Vagina (tissue), 2 donors: ENCODE results near the gene EVPLL. TPM values are rescaled to one million over a fixed set of nuclear protein-coding genes. Genes with fewer than 3 reads are reported as not detected.
"Not testable (repeated sequence)": the region's sequence is repeated elsewhere in the genome, so short reads cannot be mapped to it uniquely, and the experiment has no call there.

Source experiments
- DNase-seq, 2 donors: peaks; one replicate each; pipeline ENCODE4 v3.0.0-alpha.2; 2017; ENCODE audit errors: extremely low spot score in 2 of 2
- H3K27ac ChIP-seq: fragments of 200-600 bp; sonication (generic); one replicate; pipeline ENCODE4 v1.5.1; 2019
- H3K27me3 ChIP-seq: fragments of 200-600 bp; sonication (generic); one replicate; pipeline ENCODE4 v1.5.1; 2019
- H3K36me3 ChIP-seq, 2 donors: fragments of 200-600 bp; sonication (generic); one replicate each; pipeline ENCODE4 v1.5.1; 2017 to 2019
- H3K4me1 ChIP-seq: fragments of 200-600 bp; sonication (generic); one replicate; pipeline ENCODE4 v1.5.1; 2019
- H3K4me3 ChIP-seq, 2 donors: fragments of 200-600 bp; sonication (generic); 1 replicate in 1 of 2; 2 replicates in 1 of 2; pipeline ENCODE4 v1.5.1; 2016 to 2019
- H3K9me3 ChIP-seq: fragments of 200-600 bp; sonication (generic); one replicate; pipeline ENCODE4 v1.5.1; 2019
- CTCF ChIP-seq, 3 experiments: fragments of 450-650 bp in 2 of 3; fragments of 200-600 bp in 1 of 3; sonication (generic) in 1 of 3; IDR thresholded peaks; one replicate each; pipeline ENCODE4 v1.5.1; 2017 to 2019; ENCODE audit warnings: antibody characterized with exemption in 3 of 3, mild to moderate bottlenecking in 2 of 3, moderate library complexity in 2 of 3
- POLR2A ChIP-seq, 2 donors: fragments of 450-650 bp; IDR thresholded peaks; one replicate each; pipeline ENCODE4 v1.6.1; 2017; ENCODE audit warnings: antibody characterized with exemption in 2 of 2, mild to moderate bottlenecking in 2 of 2, moderate library complexity in 2 of 2
- POLR2AphosphoS5 ChIP-seq, 2 donors: sonication (generic); formaldehyde crosslinking; IDR thresholded peaks; one replicate each; pipeline ENCODE4 v1.9.0; 2017; ENCODE audit warnings: antibody characterized with exemption in 2 of 2, mild to moderate bottlenecking in 2 of 2, low read depth in 1 of 2; ENCODE audit not compliant: insufficient read depth in 1 of 2
- intact Hi-C: fragments of 100-400 bp; cut with DNase I; formaldehyde crosslinking; loops from one replicate; pipeline ENCODE4 v1.15.1; 2023
- total RNA-seq: library from RNA; depleted of rRNA; stranded (reverse); fragments of >200 nt; gene quantifications from one replicate; pipeline ENCODE4 v1.2.3, GENCODE V29; 2016

Gene EVPLL
- total RNA-seq, 1 donor from 2014 or later = 16.7 TPM

GRCh38 chr17:18382441-18383078, 5.0 kb downstream of the EVPLL start:
- H3K4me3 ChIP-seq = no peak overlapping the region
- TF ChIP-seq CTCF (IDR thresholded peaks at IDR 0.05) = no peak
- TF ChIP-seq POLR2A (IDR thresholded peaks at IDR 0.05) = no peak
- no peak for TF ChIP-seq POLR2AphosphoS5 (IDR thresholded peaks at IDR 0.05; ENCODE audit: insufficient read depth in 1 of 2, low read depth in 1 of 2)
- H3K36me3 ChIP-seq = no peaks in the 10 kb centered on the region
- intact Hi-C loops = no loop called here
- H3K4me1 ChIP-seq = no peaks in the 10 kb centered on the region
- H3K27me3 ChIP-seq = no peaks in the 10 kb centered on the region
- H3K9me3 ChIP-seq = no peaks in the 10 kb centered on the region
- no peak overlapping the region for H3K27ac ChIP-seq
- no peak for DNase-seq

- H3K36me3 ChIP-seq, H3K4me1 ChIP-seq, H3K9me3 ChIP-seq, H3K4me3 ChIP-seq, H3K27me3 ChIP-seq, H3K27ac ChIP-seq, DNase-seq, intact Hi-C loops: not testable (repeated sequence)
Observed at GRCh38 chr17:18383079-18383481, 5.5 kb downstream of the EVPLL start.

- DNase-seq, H3K27me3 ChIP-seq, H3K27ac ChIP-seq, H3K4me3 ChIP-seq, intact Hi-C loops, H3K9me3 ChIP-seq, H3K36me3 ChIP-seq, H3K4me1 ChIP-seq: not testable (repeated sequence)
Observed at GRCh38 chr17:18384271-18384670, 6.7 kb downstream of the EVPLL start.

GRCh38 chr17:18387583-18387982, 10.0 kb downstream of the EVPLL start:
- H3K27me3 ChIP-seq, H3K4me1 ChIP-seq, H3K9me3 ChIP-seq, H3K4me3 ChIP-seq, H3K36me3 ChIP-seq, DNase-seq, intact Hi-C loops, H3K27ac ChIP-seq: not testable (repeated sequence)

GRCh38 chr17:18388266-18388665, 10.7 kb downstream of the EVPLL start:
- H3K9me3 ChIP-seq, H3K36me3 ChIP-seq, intact Hi-C loops, H3K27me3 ChIP-seq, H3K4me1 ChIP-seq, H3K27ac ChIP-seq, DNase-seq, H3K4me3 ChIP-seq: not testable (repeated sequence)

- H3K36me3 ChIP-seq, H3K27ac ChIP-seq, intact Hi-C loops, H3K4me1 ChIP-seq, H3K27me3 ChIP-seq, H3K9me3 ChIP-seq, H3K4me3 ChIP-seq, DNase-seq: not testable (repeated sequence)
Observed at GRCh38 chr17:18388728-18389127, 11.2 kb downstream of the EVPLL start.

GRCh38 chr17:18401872-18402590, 24.5 kb downstream of the EVPLL start:
- H3K27ac ChIP-seq, H3K36me3 ChIP-seq, H3K9me3 ChIP-seq, DNase-seq, intact Hi-C loops, H3K4me1 ChIP-seq, H3K27me3 ChIP-seq, H3K4me3 ChIP-seq: not testable (repeated sequence)

- H3K4me1 ChIP-seq, H3K27ac ChIP-seq, H3K9me3 ChIP-seq, H3K4me3 ChIP-seq, intact Hi-C loops, H3K27me3 ChIP-seq, H3K36me3 ChIP-seq: not testable (repeated sequence)
- peak in 1 of 2 donors; percentile 11 for DNase-seq
Observed at GRCh38 chr17:18403166-18403565, 25.6 kb downstream of the EVPLL start.

GRCh38 chr17:18403604-18404003, 26.0 kb downstream of the EVPLL start:
- H3K27me3 ChIP-seq, intact Hi-C loops, H3K4me3 ChIP-seq, H3K9me3 ChIP-seq, H3K27ac ChIP-seq, H3K4me1 ChIP-seq, DNase-seq, H3K36me3 ChIP-seq: not testable (repeated sequence)

- intact Hi-C loops = not testable (repeated sequence)
- peak in 1 of 2 donors; percentile 12 for DNase-seq
Observed at GRCh38 chr17:18408906-18409305, 31.3 kb downstream of the EVPLL start.

GRCh38 chr17:18409321-18409720, 31.7 kb downstream of the EVPLL start:
- intact Hi-C loops = not testable (repeated sequence)
- peak in 1 of 2 donors; percentile 13 for DNase-seq

More at GRCh38 chr17:18408906-18409305, 31.3 kb downstream of the EVPLL start:
- H3K4me3 ChIP-seq, H3K27me3 ChIP-seq, H3K9me3 ChIP-seq, H3K27ac ChIP-seq, H3K4me1 ChIP-seq, H3K36me3 ChIP-seq: not testable (repeated sequence)

GRCh38 chr17:18410736-18411135, 33.2 kb downstream of the EVPLL start:
- H3K27ac ChIP-seq = peak overlapping the region; percentile 82
- H3K27me3 ChIP-seq, H3K4me1 ChIP-seq, intact Hi-C loops, H3K9me3 ChIP-seq, H3K36me3 ChIP-seq: not testable (repeated sequence)
- H3K4me3 ChIP-seq = peak overlapping the region; percentile 41 to 45
- DNase-seq = peak in 1 of 2 donors; percentile 40

More at GRCh38 chr17:18409321-18409720, 31.7 kb downstream of the EVPLL start:
- H3K27ac ChIP-seq, H3K4me3 ChIP-seq, H3K27me3 ChIP-seq, H3K36me3 ChIP-seq, H3K4me1 ChIP-seq, H3K9me3 ChIP-seq: not testable (repeated sequence)
